NCI-H510A (cell line): ENCODE data around the gene STAM.
"Not testable (repeated sequence)": the region's sequence is repeated elsewhere in the genome, so short reads cannot be mapped to it uniquely, and the experiment has no call there.

Experiments
- DNase-seq: peaks from one replicate; lab custom pipeline; 2025; lab: John Stamatoyannopoulos, UW

Gene STAM

DNA sequence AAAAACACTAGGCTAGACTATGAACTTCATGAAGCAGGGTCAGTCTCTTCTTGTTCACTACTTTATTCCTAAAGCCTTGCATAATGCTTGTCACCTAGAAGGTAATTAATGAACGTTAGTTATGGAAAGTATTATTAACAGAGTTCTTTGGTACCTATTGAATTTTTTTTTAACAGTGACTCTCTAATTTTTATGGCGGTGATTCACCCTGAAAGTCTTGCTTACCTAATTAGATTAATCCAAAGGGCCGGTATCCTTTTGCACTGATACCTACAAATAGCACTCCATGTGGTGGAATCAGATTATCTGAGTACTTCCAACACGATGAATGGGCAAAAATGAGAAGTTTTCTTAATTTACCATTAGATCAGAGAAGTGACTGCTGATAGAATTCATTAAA lies 31.7 kb downstream of the STAM start:
- no peak for DNase-seq

DNA sequence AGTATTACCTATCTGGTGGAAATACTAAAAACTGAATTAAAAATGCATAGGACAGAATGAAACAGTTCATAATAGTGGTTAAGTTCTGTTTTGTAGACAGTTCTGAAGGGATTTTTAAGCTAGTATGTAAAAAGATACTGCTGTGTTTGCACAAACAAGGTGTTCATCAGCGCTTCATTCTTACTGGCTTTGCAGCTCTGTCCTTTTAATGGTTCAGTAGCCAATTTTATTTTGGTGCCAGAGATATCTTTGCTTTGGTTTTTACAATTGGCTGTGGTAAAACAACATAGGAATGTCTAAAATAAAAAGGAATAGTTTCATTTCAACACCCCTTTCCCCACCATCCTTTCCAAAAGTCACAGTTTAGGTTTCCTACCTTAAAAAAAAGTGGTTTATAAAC lies 33.0 kb downstream of the STAM start:
- DNase-seq: no peak

DNA sequence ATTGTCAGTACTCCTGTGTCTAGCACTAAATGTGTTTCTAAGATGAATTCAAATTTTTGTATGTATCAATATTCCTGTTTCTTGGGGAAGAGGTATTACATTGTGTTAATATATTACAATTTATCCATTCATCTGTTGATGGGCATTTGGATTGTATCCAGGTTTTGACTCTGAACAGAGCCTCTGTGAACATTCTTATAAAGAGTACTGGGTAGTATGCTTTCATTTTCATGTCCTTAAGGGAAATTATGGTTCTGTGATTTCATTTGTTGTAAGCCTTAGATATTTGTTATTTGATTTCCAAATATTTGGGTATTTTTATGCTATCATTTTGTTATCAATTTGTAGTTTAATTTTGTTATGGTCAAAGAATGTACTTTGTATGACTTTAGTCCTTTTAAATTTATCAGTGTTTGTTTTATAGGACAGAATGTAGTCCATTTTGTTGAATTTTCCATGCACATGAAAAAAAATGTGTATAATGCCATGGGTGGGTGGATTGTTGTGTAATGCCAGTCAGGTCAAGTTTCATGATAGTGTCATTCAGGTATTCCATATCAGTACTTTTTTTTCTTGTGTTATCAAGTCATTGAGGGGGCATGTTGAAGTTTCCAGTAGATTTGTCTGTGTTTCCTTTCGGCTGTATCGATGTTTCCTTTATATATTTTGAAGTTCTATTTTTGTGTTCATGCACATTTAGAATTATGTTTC lies 38.4 kb downstream of the STAM start:
- DNase-seq: no peak

DNA sequence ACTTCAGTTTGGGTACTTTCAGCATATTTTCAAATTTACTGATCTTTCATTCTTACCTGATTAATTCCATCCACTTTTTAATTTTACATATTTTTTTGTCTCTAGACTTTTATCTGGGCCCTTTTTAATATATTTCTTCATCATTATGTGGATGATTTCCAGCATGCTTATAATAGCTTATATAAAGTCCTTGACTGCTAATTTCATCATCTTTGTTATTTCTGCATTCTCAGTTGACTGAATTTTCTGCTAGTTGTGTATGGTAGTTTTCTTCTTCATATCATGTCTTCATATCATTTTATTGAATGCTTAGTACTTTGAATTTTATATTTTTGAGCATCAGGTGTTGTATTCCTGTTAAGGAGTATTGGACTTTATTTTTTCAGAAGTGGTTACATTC lies 39.6 kb downstream of the STAM start:
- DNase-seq: no peak

DNA sequence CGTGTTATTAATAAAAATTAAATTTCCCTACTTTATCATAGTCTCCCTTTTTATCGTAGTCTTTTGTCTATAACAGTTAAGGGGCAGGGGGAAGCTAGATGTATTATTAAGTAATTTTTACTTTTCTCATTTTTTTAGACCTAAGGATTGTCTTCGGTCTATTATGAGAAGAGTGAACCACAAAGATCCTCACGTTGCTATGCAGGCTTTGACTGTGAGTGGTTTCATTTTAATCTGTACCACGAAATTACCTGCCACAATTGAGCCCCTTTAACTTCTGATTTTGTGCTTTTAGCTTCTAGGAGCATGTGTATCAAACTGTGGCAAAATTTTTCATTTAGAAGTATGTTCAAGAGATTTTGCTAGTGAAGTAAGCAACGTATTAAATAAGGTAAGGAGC lies 40.6 kb downstream of the STAM start:
- DNase-seq: no peak

DNA sequence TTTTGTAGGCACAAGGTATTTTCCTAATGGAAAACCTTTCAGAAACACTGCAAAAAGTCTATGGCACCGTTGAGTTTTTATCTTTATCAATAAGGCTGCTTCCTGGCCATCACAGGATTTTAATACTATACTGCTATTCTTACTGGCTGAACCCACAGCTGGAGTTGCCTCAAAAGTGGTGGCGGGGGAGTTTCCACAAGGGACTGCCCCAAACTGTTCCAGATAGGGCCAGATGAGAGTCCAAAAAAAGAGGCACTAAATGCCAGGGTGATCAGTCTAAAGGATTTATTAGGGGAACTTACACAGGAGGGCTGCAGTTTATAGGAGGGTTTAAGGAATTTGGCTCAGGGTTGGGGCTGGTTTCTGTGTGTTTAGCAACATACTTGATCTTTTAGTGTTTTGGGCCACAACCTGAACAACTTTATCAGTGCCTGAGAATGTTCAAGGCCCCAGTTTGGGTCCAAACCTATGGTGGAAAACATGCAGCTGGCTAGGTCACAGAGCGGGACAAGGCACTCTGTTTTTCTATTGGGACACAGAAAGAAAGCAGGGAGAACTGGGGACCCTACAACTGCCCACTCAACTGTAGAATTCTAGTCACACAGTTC lies 41.4 kb downstream of the STAM start:
- no peak for DNase-seq

DNA sequence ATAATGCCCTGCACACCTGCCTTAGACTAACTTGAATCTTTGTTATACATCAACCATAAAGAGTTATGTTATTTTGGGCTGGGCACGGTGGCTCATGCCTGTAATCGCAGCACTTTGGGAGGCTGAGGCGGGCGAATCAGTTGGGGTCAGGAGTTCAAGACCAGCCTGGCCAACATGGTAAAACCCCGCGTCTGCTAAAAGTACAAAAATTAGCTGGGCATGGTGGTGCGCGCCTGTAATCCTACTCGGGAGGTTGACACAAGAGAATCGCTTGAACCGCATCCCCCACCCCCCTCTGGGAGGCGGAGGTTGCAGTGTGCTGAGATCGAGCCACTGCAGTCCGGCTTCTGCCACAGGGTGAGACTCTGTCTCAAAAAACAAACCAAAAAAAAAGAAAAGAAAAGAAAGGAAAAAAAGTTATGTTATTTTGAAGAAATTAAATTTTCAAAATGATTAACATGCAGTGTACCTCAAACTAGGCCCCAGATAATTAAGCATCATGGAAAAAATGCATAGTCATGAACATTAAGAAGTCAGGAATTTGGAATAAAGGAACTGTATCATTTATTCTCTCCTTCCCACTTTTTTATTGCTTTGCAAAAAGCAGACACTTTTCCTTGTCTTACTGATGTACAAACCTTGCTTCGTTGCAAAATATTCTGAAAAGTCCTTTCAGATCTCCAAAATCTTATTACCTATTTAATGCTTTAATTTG lies 43.3 kb downstream of the STAM start:
- DNase-seq: no peak

DNA sequence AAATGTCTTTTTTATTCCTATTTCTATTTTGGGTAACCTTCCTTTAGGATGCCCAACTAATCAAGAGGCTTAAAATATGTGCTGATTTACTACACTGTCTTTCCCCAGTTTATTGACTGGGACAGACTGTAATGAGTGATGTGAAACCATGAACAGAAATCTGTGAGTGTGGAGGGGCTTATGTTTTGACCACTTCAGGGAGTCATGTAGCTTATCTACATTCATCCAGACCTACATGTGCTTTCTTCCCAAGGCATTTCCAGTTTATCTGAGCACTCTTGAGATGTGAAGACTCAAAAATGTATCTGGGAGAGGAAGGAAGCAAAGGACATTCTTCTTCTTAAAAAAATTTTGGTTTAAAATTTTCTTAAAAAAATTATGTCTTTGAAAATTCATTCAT lies 45.2 kb downstream of the STAM start:
- no peak for DNase-seq

DNA sequence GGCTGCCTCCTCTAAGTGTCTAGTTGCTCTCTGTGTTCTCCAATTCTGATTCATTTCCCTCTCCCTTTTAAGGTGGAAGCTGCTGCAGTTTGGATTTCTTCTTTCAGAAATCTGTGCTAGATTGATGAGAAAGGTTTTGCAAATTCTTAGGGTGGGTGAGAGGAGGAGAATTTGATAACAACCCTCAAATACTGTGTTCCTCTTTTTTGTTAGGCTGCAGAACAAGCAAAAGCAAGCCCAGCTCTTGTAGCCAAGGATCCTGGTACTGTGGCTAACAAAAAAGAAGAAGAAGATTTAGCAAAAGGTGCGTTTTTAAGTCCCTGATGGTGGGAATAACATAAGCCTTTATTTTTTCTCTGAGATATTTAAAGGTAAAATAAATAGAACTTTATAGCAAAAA lies 49.1 kb downstream of the STAM start:
- DNase-seq: no peak

DNA sequence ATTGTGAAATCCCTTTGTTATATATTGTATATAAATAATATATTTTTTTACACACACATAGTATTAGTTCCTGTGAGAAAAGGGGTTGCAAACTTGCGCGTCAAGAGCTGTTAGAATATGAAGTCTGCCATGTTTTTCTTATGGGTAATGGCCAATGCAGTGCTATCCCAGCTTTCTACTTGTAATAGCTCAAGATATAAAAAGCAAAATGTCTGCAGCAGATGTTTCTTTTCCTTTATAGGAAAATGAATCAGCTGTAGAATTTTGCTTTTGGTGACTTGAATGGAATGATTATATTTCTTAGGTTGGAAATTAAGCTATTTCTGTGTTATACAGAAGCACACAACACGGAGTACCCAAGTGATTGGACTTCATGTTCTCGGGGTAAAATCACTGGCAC lies 54.7 kb downstream of the STAM start:
- DNase-seq: no peak

DNA sequence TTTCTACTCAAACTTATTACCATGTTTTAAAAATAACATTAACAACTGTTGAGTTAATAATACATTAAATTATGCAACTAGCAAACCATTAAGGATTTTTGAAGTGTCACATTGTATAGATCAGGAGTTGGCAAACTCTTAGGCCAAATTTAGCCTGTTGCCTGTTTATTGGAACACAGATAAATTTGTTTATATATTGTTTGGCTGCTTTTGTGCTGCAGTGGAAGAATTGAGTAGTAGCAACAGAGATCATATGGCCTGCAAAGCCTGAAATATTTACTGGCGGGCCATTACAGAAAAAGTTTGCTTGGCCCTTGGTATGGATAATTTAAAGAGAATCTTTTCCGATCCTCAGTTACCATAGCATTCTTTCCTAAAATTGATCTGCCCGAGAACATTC lies 57.4 kb downstream of the STAM start:
- no peak for DNase-seq

DNA sequence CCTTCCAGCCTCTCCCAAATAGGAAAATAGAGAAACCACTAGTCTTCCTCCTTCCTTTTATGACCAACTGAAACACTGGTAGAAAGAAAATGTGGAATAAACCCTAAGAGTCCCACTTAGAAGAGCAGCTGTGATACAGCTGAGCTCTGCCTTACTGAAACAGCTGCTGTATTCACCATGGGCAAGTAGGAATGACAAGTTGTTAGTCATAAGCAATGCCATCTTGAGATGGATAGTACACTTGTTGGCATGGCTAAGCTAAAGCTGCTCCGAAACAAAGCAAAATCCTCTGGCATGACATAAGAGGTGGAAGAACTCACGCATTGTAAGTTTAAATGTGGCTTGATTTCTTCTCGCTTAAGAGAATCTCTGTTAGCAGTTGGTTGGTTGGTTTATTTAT lies 59.8 kb downstream of the STAM start:
- DNase-seq: no peak

DNA sequence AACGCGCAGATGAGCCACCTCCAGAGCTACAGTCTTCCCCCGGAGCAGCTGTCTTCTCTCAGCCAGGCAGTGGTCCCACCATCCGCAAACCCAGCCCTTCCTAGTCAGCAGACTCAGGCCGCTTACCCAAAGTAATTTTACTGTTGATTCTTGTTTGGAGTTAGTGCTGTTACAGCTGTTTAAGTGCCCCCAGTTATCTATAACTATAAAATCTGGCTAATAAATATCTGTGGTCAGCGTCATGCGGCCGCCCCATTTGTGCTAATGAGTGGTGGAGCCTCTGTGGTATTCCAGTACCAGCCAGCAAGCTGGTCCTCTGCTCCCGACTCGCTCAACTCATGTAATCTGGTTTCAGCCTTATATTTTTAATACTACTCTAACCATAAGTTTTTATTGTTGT lies 64.9 kb downstream of the STAM start:
- no peak for DNase-seq

DNA sequence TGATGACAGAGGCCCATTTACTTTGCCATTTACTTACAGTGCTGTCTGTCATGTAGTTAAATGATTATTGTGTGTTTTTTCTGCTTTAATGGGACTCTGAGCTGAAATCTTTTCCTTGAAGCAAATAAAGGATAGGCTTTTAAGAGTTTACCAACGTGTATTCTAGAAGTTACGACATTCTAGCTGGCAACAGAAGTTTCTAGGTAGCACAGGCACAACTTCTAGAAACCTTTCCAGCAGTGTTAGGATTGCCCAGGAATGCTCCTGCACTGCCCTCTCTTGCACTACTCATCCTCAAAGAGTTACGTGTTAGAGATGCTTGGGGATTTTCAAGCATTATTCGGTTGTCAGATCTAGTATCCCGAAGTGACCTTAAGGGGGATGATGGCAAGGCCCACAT lies 65.5 kb downstream of the STAM start:
- no peak for DNase-seq

DNA sequence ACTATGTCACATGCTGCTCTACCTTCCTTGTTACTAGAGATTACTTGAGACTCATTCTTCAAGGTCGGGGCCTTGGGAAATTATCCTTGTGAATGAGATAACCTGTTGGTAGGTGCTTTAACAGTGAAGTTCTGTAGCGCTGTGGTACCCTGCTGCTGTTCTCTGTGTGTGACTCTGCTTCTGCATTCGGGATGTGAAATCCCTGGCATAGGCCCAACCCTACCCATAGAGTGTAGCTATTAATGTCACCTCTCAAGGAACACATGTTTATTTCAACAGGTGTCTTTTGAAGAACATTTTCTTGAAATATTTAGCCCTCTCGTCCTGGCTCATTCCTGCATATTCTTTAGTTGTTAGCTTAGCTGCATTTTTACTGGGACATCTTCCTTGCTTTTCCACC lies 66.2 kb downstream of the STAM start:
- no peak for DNase-seq

DNA sequence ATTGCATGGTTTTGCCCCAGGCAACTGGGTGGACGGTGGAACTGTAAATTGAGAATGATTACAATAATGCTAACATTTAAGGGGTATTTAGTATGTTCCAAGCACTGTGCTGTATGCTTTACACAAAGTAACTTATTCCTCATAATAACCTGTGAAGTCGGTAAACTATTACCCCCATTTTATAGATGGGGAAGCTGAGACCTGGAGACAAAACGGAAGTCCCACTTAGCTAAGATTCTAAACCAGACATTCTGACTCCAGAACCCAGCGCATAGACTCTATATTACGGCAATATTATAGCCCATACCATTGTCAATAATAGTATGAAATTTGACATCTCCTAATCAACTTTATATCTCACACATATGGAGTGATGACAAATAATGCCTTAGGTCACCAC lies 68.1 kb downstream of the STAM start:
- no peak for DNase-seq

DNA sequence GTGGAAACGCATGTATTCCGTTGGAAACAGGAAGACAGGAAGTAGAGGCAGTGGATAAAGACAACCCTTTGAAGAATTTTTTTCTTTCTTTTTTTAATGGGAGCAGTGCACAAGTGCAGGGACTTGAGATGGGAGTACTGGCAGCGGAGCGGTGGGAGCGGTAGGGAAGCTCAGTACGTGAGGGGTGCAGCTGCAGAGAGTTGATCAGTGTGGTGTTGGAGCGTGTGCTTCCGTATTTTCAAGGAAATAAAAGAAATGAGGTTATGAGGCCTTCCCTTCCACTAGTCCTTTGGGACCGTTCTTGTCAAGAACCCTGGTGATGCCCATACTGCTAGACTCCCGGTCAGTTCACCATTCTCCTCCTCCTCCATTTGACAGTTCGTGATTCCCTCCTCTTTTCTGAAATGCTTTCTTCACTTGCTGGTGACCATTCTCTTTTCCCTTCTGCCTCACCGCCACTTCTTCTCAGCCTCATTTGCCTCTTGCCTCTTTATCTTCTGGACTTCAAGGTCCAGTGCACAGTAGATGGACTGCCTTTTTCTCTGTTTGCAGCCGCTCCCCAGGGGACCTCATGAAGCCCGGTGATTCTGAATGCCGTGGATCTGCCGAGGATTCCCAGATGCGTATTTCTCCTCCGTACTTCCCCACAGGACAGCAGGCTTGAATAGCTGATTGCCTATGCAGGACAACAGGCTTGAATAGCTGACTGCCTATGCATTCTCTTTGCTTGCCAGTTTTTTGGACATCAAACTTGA lies 68.9 kb downstream of the STAM start:
- no peak for DNase-seq

DNA sequence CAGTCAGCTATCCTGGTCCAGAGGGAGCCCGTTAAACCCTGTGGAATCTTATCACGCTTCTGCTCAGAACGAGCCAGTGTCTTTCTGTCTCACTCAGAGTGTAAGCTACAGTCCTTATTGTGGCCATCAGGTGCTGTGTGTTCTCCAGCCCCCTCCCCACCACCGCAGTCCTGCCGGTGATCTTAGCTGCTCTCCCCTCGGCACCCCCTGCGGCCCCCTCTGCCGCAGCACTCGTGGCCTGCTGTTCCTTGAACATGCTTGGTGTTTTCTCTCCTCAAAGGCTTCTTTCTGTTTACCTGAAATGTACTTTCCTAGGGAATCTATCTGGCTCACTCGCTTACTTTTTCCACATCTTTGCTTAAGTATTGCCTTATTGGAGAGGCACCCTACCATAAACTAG lies 69.8 kb downstream of the STAM start:
- no peak for DNase-seq

DNA sequence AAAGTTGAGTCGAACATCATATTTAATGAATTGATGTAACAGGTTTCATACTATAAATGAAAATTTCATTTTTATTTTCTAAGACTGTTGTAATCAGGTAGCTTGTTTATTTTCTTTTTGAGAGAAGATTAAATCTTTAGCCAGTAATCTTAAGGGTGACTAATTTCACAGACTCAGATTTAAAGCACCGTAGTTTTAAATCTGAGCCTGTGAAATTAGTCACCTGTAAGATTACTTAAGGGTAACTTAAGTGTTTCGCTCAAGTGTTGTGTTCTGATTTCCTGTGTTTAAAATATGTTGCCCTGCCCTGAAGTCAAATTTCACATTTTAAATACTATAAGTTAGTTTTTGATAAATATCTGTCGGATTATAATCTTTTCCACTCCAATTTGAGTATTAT lies 72.2 kb downstream of the STAM start:
- no peak for DNase-seq

DNA sequence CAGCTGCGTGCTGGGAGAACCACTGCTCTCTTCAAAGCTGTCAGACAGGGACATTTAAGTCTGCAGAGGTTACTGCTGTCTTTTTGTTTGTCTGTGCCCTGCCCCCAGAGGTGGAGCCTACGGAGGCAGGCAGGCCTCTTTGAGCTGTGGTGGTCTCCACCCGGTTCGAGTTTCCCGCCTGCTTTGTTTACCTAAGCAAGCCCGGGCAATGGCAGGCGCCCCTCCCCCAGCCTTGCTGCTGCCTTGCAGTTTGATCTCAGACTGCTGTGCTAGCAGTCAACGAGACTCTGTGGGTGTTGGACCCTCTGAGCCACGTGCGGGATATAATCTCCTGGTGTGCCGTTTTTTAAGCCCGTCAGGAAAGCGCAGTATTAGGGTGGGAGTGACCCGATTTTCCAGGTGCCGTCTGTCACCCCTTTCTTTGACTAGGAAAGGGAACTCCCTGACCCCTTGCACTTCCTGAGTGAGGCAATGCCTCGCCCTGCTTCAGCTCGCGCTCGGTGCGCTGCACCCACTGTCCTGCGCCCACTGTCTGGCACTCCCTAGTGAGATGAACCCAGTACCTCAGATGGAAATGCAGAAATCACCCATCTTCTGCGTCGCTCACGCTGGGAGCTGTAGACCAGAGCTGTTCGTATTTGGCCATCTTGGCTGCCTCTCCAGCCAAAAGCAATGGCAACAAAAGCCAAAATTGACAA lies 78.5 kb downstream of the STAM start:
- not testable (repeated sequence) for DNase-seq

DNA sequence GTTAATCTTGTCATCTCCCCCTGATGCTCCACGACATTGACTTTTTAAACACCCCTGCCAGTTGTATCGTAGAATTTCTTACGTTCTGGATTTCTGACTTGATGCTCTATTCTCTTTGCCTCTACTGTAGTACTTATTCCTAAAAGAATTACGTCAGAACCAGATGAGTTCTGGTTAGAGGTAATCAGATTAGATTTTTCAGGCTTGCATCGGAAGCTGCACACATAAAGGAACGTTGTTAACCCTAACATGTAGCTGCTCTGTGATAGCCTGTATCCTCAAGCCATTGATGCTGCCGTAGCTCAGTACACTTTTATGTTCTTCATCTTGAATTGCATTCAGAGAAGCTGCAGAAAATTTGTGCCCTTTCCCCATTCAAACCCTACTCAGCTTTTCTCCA lies 81.8 kb downstream of the STAM start:
- DNase-seq: no peak

DNA sequence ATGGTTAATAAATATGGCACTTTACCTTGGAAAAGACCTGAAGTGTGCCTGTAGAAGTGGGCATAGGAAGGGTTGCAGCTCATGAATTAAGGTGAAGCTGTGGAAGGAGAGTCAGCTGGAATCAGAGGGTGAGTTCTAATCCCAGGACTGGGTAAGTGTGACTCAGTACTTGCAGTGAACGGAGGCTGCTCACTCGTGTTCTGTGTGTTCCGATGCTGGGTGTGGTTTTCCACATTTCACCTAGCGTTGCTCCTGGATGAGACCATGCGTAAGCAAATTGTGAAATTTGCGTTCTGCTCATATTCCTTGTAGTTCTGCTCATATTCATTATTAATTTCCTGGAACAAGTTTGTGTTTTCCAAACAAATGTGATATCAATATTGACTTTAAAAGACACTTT lies 85.7 kb downstream of the STAM start:
- no peak for DNase-seq
